ENCODE results near the gene CES5A.

DNA sequence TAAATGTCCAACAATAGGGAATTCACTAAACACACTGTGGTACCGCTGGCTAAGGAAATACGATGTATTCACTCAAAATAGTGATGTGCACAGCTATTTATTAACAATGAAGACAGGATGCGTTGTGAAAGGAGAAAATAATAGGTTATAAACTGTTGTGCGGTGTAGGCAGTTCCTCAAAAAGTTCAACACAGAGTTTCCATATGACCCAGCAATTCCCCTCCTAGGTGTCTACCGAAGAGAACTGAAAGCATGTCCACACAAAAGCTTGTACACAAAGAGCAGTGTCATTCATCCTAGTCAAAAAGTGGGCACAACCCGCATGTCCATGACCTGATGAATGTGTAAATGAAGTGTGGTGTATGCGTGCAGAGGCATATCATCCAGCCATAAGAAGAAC is 41.1 kb downstream of the CES5A start:
- TF ChIP-seq, protein P1, sequence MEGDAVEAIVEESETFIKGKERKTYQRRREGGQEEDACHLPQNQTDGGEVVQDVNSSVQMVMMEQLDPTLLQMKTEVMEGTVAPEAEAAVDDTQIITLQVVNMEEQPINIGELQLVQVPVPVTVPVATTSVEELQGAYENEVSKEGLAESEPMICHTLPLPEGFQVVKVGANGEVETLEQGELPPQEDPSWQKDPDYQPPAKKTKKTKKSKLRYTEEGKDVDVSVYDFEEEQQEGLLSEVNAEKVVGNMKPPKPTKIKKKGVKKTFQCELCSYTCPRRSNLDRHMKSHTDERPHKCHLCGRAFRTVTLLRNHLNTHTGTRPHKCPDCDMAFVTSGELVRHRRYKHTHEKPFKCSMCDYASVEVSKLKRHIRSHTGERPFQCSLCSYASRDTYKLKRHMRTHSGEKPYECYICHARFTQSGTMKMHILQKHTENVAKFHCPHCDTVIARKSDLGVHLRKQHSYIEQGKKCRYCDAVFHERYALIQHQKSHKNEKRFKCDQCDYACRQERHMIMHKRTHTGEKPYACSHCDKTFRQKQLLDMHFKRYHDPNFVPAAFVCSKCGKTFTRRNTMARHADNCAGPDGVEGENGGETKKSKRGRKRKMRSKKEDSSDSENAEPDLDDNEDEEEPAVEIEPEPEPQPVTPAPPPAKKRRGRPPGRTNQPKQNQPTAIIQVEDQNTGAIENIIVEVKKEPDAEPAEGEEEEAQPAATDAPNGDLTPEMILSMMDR (IDR thresholded peaks at IDR 0.05; ENCODE audit: insufficient read depth, low read length, poor library complexity, severe bottlenecking): no peak
- no peak for TF ChIP-seq EZH2phosphoT487 (conservative IDR thresholded peaks at IDR 0.05; ENCODE audit: low read length)
